ENCODE measurements around the gene PNPO. TPM values are rescaled to one million over a fixed set of nuclear protein-coding genes. Genes with fewer than 3 reads are reported as not detected.
A peak's percentile ranks its signal among the peaks of the same experiment; 100 is the strongest.

The PNPO gene
- total RNA-seq, 2 donors from 2014 or later = 24.9 to 26.0 TPM

DNA sequence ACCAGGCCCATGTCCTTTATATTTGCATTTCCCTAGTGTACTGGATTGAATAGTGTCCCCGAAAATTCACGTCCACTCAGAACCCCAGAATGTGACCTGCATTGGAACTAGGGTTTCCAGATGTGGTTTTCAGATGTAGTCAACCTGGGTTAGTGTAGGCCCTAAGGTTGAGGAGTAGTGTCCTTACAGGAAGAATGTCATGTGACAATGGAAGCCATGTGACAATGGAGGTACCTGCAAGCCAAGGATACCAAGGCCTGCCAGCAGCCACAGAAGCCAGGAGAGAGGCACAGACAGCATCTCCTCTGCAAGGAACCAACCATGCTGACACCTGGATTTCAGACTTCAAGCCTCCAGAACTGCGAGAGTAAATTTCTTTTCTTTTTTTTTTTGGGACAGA, 21.5 kb downstream of the PNPO start:
- intact Hi-C loops (cut with DNase I, micrococcal nuclease) = no loop called here
- DNase-seq (no peak), ATAC-seq (no peak)

DNA sequence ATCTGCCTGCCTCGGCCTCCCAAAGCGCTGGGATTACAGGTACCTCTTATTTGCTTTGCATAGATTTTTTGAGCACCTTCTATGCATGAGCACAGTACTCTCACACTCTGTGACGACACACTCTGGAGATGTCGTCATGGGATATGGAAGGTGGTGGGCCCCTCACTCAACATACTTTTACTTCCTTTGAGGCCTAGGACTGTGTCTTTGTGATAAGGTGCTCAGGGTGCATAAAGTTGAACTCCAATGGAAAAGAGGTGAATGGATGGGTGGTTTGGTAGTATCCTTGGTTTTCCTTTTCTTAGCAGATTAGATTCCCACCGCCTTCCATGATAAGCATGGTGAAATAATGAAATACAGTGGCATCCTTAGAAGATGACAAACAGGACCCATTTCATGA, 23.5 kb downstream of the PNPO start:
- intact Hi-C loops (cut with DNase I, micrococcal nuclease) = no loop called here
- ATAC-seq = no peak

DNA sequence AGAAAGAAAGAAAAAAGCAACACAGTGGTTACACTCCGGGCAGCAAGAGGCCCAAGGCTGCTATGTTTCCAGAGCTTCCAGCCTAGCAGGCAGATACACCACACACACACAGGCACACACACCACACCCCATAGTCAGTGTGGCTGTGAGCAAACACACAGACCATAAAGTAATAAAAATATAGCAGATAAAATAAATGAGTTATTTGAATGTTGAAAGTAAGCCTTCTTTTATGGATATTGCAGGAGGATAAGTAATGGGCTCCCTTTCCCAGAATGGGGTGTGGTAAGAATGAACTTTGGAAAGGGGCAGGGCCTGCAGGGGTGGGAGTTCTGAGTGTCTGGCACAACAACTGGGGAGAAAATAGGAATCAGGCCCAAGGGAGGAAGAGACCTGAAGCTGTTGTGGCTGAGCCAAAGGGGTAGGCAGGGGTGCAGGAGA, 24.7 kb downstream of the PNPO start:
- ATAC-seq = peak; percentile 68
- DNase-seq = peak; percentile 74 to 86
- intact Hi-C loops (cut with DNase I, micrococcal nuclease) = no loop called here

More for the DNA sequence above, 23.5 kb downstream of the PNPO start:
- no peak for DNase-seq

GRCh38 chr17:47967607-47968252, 26.4 kb downstream of the PNPO start:
- intact Hi-C loops (cut with DNase I, micrococcal nuclease) = no loop called here
- ATAC-seq (peak; percentile 2), DNase-seq (peak; percentile 30 to 64)

DNA sequence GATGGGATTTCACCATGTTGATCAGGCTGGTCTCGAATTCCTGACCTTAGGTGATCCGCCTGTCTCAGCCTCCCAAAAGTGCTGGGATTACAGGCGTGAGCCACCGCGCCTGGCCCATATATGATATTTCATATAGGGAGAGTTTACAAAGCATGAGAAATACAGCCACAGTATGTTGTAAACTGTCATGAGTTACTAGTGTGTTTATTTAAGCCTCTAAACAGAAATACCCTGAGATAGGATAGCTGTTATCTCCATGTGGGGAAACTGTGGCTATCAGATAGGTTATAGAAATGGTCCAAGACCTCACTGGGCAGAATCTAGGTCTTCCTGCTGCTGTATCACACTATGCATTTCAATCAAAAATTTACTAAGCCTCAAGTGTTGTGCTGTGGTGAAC, 27.5 kb downstream of the PNPO start:
- no peak for ATAC-seq
- DNase-seq = no peak
- intact Hi-C loops (cut with DNase I, micrococcal nuclease) = no loop called here

DNA sequence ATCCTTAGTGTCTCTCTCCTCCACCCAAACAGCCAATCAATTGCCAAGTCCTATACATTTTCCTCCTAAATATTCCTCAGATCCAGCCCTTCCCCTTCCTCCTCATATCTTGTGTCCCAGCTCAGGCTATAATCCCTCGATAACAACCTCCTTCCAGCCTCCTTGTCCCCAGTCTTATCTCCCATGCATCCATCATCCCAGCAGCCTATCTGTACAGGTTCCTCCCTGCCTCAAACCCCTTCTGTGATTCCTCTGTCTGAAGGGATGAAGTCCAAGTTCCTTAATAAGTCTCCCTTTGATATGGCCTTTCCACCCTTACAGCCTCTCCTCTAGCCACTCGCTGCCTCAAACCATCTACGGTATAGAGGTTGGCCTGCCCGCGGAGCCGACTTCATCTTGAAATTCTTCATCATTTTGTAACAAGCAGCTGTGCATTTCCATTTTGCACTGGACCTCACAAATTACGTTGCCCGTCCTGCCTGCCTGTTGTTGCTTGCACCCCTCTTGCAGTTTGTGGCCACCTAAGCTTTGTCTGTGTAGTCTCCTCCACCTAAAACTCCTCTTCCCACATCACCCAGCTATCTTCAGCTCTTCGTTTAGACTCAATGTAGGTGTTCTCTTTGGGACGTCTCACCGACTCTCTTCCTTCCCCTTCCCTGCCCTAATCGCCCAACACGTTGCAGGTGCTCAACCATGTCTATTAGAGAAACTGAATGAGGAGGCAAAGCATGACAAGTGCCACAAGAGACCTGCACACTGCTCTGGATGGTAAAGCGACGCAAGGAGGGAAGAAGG, 28.8 kb downstream of the PNPO start:
- DNase-seq (peak in 1 of 2 donors; percentile 33), ATAC-seq (no peak)
- intact Hi-C loops (cut with DNase I, micrococcal nuclease) = no loop called here

DNA sequence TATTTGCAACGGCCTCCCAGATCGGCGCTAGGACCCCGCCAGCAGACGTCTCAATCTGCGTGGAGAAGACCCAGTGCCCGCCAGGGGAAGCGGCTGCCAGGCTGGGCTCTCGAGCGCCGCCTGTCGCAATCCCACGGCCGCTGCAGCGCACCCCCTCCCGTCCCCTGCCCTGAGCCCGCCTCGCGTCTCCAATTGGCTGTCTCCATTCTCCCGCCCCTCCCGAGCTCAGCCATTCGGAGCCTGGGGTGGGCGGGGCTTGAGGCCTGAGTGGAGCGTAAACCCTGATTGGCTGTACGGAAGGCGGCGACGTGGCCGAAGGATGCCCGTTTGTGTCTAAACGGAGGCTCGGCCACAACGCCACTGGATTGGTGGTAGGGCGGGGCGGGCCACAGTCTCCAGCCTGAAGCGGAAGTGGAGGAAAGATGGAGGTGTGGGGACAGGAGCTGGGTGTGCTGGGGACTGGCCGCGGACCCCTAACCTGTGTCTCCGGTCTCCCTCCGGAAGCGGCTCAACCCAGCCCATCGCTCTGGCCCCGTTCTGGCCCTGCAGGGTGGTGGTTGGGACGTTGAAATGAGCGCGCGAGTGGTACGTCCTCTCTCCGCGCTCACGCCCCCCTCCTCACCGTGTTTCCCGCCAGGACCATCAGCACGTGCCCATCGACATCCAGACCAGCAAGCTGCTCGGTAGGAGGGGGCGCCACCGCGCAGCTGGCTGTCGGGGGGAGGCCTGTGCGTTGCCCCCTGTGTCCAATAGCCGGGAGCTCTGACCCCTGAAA, 29.5 kb downstream of the PNPO start, which contains the start of gene CDK5RAP3:
CDK5RAP3 (plus strand) TSS at position 389 of the 775 bp plus-strand sequence; CDS start at position 423, 34 bp downstream.
- ATAC-seq (peak; percentile 74), DNase-seq (peak; percentile 100)
- intact Hi-C loops (cut with DNase I, micrococcal nuclease) = no loop called here

DNA sequence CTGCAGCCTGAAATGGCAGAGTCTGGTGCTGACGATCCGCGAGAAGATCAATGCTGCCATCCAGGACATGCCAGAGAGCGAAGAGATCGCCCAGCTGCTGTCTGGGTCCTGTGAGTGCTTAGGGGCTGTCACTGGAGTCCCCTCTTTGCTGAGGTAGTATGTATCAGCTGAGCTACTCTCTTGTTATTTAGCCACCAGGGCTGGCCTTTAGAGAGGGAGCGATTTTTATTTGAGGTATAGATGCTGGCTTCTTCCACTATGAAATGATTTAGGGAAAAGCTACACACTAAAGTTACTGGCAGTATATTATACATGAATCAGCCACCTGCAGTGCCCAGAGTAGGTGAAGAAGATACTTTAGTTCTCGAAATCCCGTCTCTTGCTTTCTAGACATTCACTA, 32.2 kb downstream of the PNPO start:
- intact Hi-C loops (cut with DNase I, micrococcal nuclease) = no loop called here
- ATAC-seq = no peak
- no peak for DNase-seq

- ATAC-seq (no peak), DNase-seq (no peak)
- intact Hi-C loops (cut with DNase I, micrococcal nuclease) = no loop called here
These were observed 33.9 kb downstream of the PNPO start for GRCh38 chr17:47975189-47975822.

DNA sequence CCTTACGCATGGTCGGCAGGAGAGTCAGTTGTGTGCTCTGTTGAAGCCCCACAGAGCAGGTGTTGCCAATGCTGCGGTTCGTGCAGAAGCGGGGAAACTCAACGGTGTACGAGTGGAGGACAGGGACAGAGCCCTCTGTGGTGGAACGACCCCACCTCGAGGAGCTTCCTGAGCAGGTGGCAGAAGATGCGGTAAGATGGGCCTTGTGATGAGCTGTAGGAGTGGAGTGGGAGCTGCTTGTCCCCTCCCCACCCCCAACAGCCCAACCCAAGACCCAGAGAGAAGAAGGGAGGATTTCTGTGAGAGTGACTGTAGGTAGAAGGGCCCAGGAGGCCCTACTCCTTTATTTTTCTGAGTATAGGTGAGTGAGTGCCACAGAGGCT, 34.4 kb downstream of the PNPO start:
- DNase-seq = no peak
- ATAC-seq = no peak
- intact Hi-C loops (cut with DNase I, micrococcal nuclease) = no loop called here

DNA sequence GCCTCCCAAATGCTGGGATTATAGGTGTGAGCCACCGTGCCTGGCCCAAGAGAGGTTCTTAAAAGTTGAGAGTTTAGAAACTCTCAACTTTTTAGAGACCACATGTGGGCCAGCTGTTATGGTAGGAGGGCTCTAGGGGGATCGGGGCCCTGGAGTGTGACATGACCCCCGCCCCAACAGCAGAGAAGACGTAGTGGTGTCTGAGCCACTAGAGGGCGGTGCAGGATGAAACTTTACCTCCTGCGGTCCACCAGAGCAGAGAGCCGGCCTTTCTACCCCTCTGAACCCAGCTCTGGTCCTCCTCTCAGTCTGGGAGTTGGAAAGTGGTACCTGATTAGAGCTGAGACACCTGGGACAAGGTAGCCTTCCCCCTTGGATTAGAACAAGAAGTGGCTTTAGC, 37.0 kb downstream of the PNPO start:
- DNase-seq (peak in 1 of 2 donors; percentile 64), ATAC-seq (peak; percentile 73)
- intact Hi-C loops (cut with DNase I, micrococcal nuclease) = loop anchor here in 1 of 2 donors (2.0 kb wide), 1 partner anchor 40 kb away; no protein-coding TSS in a partner anchor

GRCh38 chr17:47980541-47980940, 39.2 kb downstream of the PNPO start:
- intact Hi-C loops (cut with DNase I, micrococcal nuclease) = no loop called here
- no peak for ATAC-seq
- no peak for DNase-seq

DNA sequence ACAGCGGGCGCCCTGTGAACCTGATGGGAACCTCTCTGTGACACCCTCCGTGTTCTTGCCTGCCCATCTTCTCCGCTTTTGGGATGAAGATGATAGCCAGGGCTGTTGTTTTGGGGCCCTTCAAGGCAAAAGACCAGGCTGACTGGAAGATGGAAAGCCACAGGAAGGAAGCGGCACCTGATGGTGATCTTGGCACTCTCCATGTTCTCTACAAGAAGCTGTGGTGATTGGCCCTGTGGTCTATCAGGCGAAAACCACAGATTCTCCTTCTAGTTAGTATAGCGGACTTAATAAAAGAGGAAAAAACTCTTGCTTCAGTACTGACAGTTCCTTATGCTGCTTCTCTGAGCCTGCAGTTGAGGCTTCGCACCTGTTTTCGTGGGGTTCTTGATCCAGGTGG, 40.1 kb downstream of the PNPO start:
- ATAC-seq = no peak
- DNase-seq = no peak
- intact Hi-C loops (cut with DNase I, micrococcal nuclease) = no loop called here

DNA sequence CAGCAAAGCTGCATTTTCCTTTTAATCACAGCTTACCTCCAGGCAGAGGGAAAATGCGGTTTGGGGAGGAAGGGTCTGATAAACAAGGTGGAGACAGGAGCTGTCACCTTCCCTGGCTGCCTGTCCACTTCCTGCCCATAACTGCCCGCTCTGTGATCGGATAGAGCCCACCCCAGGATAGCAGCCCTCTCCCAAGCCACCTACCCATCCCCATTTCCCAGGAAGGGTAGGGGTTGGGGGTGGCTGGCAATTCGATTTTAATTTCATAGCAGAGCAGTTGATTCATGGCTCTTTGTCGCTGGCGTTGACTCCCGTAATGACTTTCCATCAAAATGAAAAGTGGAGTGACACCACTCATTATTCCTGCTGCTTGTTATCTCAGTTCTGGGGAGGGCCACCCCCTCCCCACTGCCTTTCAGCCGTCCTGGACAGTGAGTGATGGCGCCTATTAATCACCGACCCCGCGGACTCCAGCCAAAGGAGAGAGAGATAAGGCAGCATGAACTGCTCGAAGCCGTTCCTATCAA, 40.8 kb downstream of the PNPO start:
- DNase-seq = no peak
- intact Hi-C loops (cut with DNase I, micrococcal nuclease) = no loop called here
- ATAC-seq = no peak

DNA sequence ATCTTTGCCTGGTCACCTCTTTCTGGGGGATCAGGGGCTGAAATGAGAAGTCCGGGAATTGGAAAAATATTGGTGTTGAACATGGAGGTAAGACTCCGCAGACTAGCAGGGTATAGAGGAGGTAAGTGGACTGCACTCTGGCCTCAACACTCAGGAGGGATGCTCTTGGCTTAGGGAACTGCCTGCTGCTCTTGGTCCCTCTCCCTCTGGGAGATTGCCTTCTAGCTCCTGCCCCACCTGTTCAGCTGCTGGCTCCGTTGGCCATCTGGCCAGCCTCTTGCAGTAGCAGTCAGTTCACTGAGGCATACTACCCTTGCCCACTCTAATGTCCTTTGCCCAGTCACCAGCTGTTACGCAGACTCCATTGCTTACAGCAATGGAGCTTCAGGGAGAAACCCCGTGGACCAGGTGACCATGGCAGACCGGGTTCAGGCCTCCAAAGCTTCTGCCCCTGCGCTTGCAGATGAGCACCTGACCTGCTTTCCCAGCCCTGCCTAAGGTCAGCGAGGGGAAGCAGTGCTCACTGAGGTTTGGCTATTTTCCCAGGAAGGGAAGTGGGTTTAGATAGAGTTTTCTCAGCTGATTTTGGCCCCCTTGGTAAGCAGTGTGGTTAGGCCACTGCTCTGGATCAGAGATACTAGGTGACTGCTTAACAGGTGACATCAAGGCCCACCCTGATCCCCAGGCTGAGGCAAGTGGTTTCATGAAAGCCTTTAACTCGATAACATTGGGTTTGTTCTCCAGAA, 41.4 kb downstream of the PNPO start:
- intact Hi-C loops (cut with DNase I, micrococcal nuclease) = no loop called here
- no peak for ATAC-seq
- no peak for DNase-seq

GRCh38 chr17:47983492-47984223, 42.3 kb downstream of the PNPO start:
- intact Hi-C loops (cut with DNase I, micrococcal nuclease) = no loop called here
- DNase-seq (no peak), ATAC-seq (no peak)

- DNase-seq (no peak), ATAC-seq (no peak)
- intact Hi-C loops (cut with DNase I, micrococcal nuclease) = no loop called here
These were observed 45.1 kb downstream of the PNPO start for GRCh38 chr17:47986520-47986919.
